GM10248 (cell line): ENCODE data around the gene PFKFB2.

Source experiments
- CTCF ChIA-PET: fragments of 300-600 bp; sonication (Branson Sonifier 250); formaldehyde crosslinking; extraction: SDS; loops from one replicate; lab custom pipeline; 2021; ENCODE audit warnings: antibody characterized with exemption; lab: Yijun Ruan, JAX
- POLR2A ChIA-PET: fragments of 350-650 bp; sonication (Branson Sonifier 250); formaldehyde crosslinking; extraction: SDS; loops from one replicate; lab custom pipeline; 2020; ENCODE audit warnings: antibody characterized with exemption; lab: Yijun Ruan, JAX
- DNase-seq: peaks from one replicate; pipeline ENCODE4 v3.0.0; 2012; ENCODE audit errors: extremely low spot score
- TF ChIP-seq, protein P1 (sequence below): IDR thresholded peaks from 2 replicates; pipeline ENCODE4 v1.5.1; 2012; ENCODE audit warnings: mild to moderate bottlenecking, low read depth; ENCODE audit errors: extremely low read depth, missing control alignments, control extremely low read depth

PFKFB2 gene

DNA sequence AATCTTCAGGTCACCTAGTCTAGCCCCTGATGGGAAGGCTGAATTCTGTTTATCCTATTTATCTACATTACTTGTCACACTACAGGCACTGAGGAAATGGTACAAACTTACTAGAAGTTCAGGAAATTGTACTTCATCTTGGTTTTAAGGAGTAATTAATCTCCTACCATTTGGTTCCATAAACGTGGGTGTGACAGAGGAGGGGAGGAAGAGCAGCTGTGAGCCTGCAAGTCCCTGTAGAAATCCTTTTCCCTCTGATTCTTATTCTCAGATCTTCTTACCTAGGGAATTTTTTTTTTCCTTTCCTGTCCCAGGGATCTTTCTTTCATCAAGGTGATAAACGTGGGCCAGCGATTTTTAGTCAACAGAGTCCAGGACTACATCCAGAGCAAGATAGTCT, 14.1 kb downstream of the PFKFB2 start:
- TF ChIP-seq, protein P1, sequence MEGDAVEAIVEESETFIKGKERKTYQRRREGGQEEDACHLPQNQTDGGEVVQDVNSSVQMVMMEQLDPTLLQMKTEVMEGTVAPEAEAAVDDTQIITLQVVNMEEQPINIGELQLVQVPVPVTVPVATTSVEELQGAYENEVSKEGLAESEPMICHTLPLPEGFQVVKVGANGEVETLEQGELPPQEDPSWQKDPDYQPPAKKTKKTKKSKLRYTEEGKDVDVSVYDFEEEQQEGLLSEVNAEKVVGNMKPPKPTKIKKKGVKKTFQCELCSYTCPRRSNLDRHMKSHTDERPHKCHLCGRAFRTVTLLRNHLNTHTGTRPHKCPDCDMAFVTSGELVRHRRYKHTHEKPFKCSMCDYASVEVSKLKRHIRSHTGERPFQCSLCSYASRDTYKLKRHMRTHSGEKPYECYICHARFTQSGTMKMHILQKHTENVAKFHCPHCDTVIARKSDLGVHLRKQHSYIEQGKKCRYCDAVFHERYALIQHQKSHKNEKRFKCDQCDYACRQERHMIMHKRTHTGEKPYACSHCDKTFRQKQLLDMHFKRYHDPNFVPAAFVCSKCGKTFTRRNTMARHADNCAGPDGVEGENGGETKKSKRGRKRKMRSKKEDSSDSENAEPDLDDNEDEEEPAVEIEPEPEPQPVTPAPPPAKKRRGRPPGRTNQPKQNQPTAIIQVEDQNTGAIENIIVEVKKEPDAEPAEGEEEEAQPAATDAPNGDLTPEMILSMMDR: no peak
- DNase-seq: no peak
- ChIA-PET CTCF (interaction anchor here (1.4 to 1.6 kb wide), 2 partner anchors 11 to 12 kb away, joined by 3 to 5 read pairs; no protein-coding TSS in a partner anchor), POLR2A (no interaction called here)

GRCh38 chr1:207067665-207068064, 14.6 kb downstream of the PFKFB2 start:
- ChIA-PET POLR2A (no interaction called here), CTCF (interaction anchor here (1.0 to 1.6 kb wide), 3 partner anchors 11 to 85 kb away, joined by 3 to 5 read pairs (median 3); no protein-coding TSS in a partner anchor)
- DNase-seq: no peak
- TF ChIP-seq, protein P1: no peak

- TF ChIP-seq, protein P1: no peak
- no peak for DNase-seq
- ChIA-PET POLR2A (no interaction called here), CTCF (interaction anchor here (0.6 to 3.5 kb wide), 7 partner anchors 7 to 431 kb away, joined by 3 to 20 read pairs (median 5); no protein-coding TSS in a partner anchor)
These were observed 16.0 kb downstream of the PFKFB2 start for GRCh38 chr1:207069061-207069460.

DNA sequence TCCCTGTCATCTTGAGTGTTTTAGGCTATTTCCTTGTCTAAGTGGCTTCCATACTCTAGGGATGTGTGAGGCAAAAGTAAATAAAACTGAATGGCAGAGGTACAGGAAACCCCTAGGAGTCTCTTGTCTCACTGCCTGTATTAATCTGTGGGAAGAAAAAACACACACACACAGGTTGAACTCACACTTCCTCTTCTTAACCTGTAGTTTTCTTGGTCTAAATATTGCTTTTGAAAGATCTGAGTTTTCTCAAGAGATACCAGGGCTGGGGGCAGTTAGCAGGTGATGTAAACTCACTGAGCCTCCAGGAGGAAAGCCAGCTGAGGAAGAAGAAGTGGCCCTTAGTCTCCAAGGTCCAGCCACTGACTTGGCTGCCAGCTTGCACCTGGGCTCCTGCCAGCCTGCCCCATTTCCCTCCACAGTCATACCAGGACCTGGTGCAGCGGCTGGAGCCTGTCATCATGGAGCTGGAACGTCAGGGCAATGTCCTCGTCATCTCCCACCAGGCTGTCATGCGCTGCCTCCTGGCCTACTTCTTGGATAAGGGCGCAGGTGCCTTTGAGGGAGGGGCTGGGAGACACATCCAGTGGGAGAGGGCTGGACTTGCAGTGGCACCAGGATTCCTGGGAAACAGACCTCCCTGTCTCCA, 16.9 kb downstream of the PFKFB2 start:
- peak; percentile 35 for DNase-seq
- CTCF ChIA-PET: interaction anchor here (0.9 to 3.5 kb wide), 9 partner anchors 9 to 175 kb away, joined by 3 to 20 read pairs (median 4); no protein-coding TSS in a partner anchor
- POLR2A ChIA-PET: no interaction called here
- TF ChIP-seq, protein P1: no peak

DNA sequence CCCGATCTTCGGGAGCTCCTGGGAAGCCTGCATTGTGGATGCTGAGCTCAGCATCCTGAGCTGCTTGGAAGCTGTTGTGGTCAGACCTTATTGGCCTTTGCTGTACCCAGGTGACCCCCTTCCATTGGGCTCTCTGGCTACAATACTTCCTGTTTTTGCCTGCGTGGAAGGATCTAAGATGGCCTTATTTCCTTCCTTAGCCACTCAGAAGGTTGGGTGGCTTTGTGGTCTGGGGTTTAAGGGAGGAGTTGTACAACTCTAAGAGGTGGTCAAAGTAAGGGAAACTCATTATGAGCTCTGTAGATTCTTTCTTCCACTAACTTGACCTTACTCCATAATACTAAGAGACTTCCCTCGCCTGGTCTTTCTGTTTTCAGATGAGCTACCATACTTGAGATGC, 17.7 kb downstream of the PFKFB2 start:
- ChIA-PET CTCF (interaction anchor here (0.9 to 3.5 kb wide), 10 partner anchors 10 to 429 kb away, joined by 3 to 20 read pairs (median 5); partner anchors contain the start of gene PFKFB2), POLR2A (no interaction called here)
- TF ChIP-seq, protein P1: no peak
- DNase-seq: no peak

- POLR2A ChIA-PET: no interaction called here
- DNase-seq: no peak
- CTCF ChIA-PET: interaction anchor here (1.0 to 3.5 kb wide), 8 partner anchors 9 to 429 kb away, joined by 3 to 20 read pairs (median 7); partner anchors contain the start of gene PFKFB2
- TF ChIP-seq, protein P1: no peak
These were observed 18.4 kb downstream of the PFKFB2 start for GRCh38 chr1:207071426-207071825.
